ENCODE data around the gene AGER. TPM values are rescaled to one million over a fixed set of nuclear protein-coding genes. Genes with fewer than 3 reads are reported as not detected.
"Not testable (repeated sequence)": the region's sequence is repeated elsewhere in the genome, so short reads cannot be mapped to it uniquely, and the experiment has no call there.

AGER gene
- polyA plus RNA-seq, 1 donor from 2014 or later = 7.2 TPM

GRCh38 chr6:32212076-32212760, 28.2 kb upstream of the AGER start:
- Histone ChIP-seq H3K4me3 (ENCODE audit: low read length) (no peak overlapping the region), H3K27ac (ENCODE audit: low read length) (no peak overlapping the region), H4K20me1 (ENCODE audit: insufficient read depth) (no peaks in the 10 kb centered on the region), H3K27me3 (ENCODE audit: insufficient read depth, low read depth, low read length) (no peaks in the 10 kb centered on the region), H3K79me2 (replicated peaks; ENCODE audit: insufficient read depth, low read length) (no peaks in the 10 kb centered on the region), H3K4me2 (ENCODE audit: low read length) (no peak overlapping the region), H3K9ac (ENCODE audit: low read length) (no peak overlapping the region), H3K9me2 (ENCODE audit: insufficient read depth, low read length) (no peaks in the 10 kb centered on the region), H2AFZ (ENCODE audit: low read depth, low read length) (no peak overlapping the region), H3F3A (ENCODE audit: insufficient read depth, low read length, poor library complexity, severe bottlenecking) (no peaks in the 10 kb centered on the region), H3K36me3 (ENCODE audit: insufficient read depth, low read length) (no peaks in the 10 kb centered on the region), H3K9me3 (ENCODE audit: low read length) (no peaks in the 10 kb centered on the region)
- no peak for TF ChIP-seq MXI1 (conservative IDR thresholded peaks at IDR 0.05; ENCODE audit: poor library complexity, severe bottlenecking)
- no peak for TF ChIP-seq EP300 (conservative IDR thresholded peaks at IDR 0.05; ENCODE audit: poor library complexity, severe bottlenecking)
- no peak for TF ChIP-seq CTCF (IDR thresholded peaks at IDR 0.05; ENCODE audit: poor library complexity, severe bottlenecking)
- no peak for TF ChIP-seq POLR2AphosphoS5 (IDR thresholded peaks at IDR 0.05)
- TF ChIP-seq EZH2 (IDR thresholded peaks at IDR 0.05; ENCODE audit: borderline replicate concordance, insufficient read depth, low read length, poor library complexity, severe bottlenecking) = no peak

GRCh38 chr6:32211432-32211831, 27.4 kb upstream of the AGER start:
- not testable (repeated sequence) for H3K27ac ChIP-seq (ENCODE audit: low read length); H3K9me2 ChIP-seq (ENCODE audit: insufficient read depth, low read length); H3K36me3 ChIP-seq (ENCODE audit: insufficient read depth, low read length); H4K20me1 ChIP-seq (ENCODE audit: insufficient read depth); H3K4me3 ChIP-seq (ENCODE audit: low read length); H3K4me2 ChIP-seq (ENCODE audit: low read length); H2AFZ ChIP-seq (ENCODE audit: low read depth, low read length); H3F3A ChIP-seq (ENCODE audit: insufficient read depth, low read length, poor library complexity, severe bottlenecking); H3K27me3 ChIP-seq (ENCODE audit: insufficient read depth, low read depth, low read length); H3K9ac ChIP-seq (ENCODE audit: low read length); H3K79me2 ChIP-seq (replicated peaks; ENCODE audit: insufficient read depth, low read length); H3K9me3 ChIP-seq (ENCODE audit: low read length)

- Histone ChIP-seq H3K4me3 (ENCODE audit: low read length) (no peak overlapping the region), H3K9ac (ENCODE audit: low read length) (no peak overlapping the region), H3K9me3 (ENCODE audit: low read length) (no peaks in the 10 kb centered on the region), H4K20me1 (ENCODE audit: insufficient read depth) (no peaks in the 10 kb centered on the region), H3K27me3 (ENCODE audit: insufficient read depth, low read depth, low read length) (no peaks in the 10 kb centered on the region), H3K4me2 (ENCODE audit: low read length) (no peak overlapping the region), H3F3A (ENCODE audit: insufficient read depth, low read length, poor library complexity, severe bottlenecking) (no peaks in the 10 kb centered on the region), H2AFZ (ENCODE audit: low read depth, low read length) (no peak overlapping the region), H3K9me2 (ENCODE audit: insufficient read depth, low read length) (no peaks in the 10 kb centered on the region), H3K79me2 (replicated peaks; ENCODE audit: insufficient read depth, low read length) (no peaks in the 10 kb centered on the region), H3K27ac (ENCODE audit: low read length) (no peak overlapping the region), H3K36me3 (ENCODE audit: insufficient read depth, low read length) (no peaks in the 10 kb centered on the region)
- TF ChIP-seq TAF1 (IDR thresholded peaks at IDR 0.05; ENCODE audit: low read depth) (no peak), MXI1 (conservative IDR thresholded peaks at IDR 0.05; ENCODE audit: poor library complexity, severe bottlenecking) (no peak), EZH2 (IDR thresholded peaks at IDR 0.05; ENCODE audit: borderline replicate concordance, insufficient read depth, low read length, poor library complexity, severe bottlenecking) (no peak), RAD21 (conservative IDR thresholded peaks at IDR 0.05) (no peak), POLR2AphosphoS5 (IDR thresholded peaks at IDR 0.05) (no peak), SMC3 (conservative IDR thresholded peaks at IDR 0.05; ENCODE audit: poor library complexity) (no peak), EP300 (conservative IDR thresholded peaks at IDR 0.05; ENCODE audit: poor library complexity, severe bottlenecking) (no peak), CTCF (IDR thresholded peaks at IDR 0.05; ENCODE audit: poor library complexity, severe bottlenecking) (no peak), REST (IDR thresholded peaks at IDR 0.05; ENCODE audit: borderline replicate concordance) (no peak)
These were observed 26.1 kb upstream of the AGER start for GRCh38 chr6:32210191-32210601.

Measured in neural cell (in vitro differentiated cells).